GM12878 (cell line): ENCODE results near the gene LHFPL2. TPM values are rescaled to one million over a fixed set of nuclear protein-coding genes. Genes with fewer than 3 reads are reported as not detected.

ENCODE experiments used
- ATAC-seq: fragments of 200-7000 bp; cut with Tn5 transposase; 3 replicates; pipeline ENCODE4 v1.9.1; 2020; ENCODE audit warnings: mild to moderate bottlenecking, moderate library complexity
- BruUV-seq: library from RNA; stranded (reverse); fragments of 400-500 nt; replicated peaks from 2 replicates; lab custom pipeline; 2021; lab: Mats Ljungman, UMichigan
- CTCF ChIA-PET: fragments of 300-600 bp; sonication (Branson Sonifier 250); formaldehyde crosslinking; extraction: SDS; loops from one replicate; lab custom pipeline; 2021; ENCODE audit warnings: inconsistent platforms; lab: Yijun Ruan, JAX
- POLR2A ChIA-PET: fragments of 350-600 bp; formaldehyde crosslinking; extraction: SDS; loops from one replicate; lab custom pipeline; 2021; ENCODE audit warnings: inconsistent platforms; lab: Charles Lee
- RAD21 ChIA-PET: fragments of 300-600 bp; sonication (Branson Sonifier 250); formaldehyde crosslinking; loops from one replicate; lab custom pipeline; 2023; ENCODE audit warnings: antibody characterized with exemption; ENCODE audit not compliant: unreplicated experiment; lab: Charles Lee
- SMC1A ChIA-PET: fragments of 300-600 bp; sonication (Branson Sonifier 250); formaldehyde crosslinking; loops from one replicate; lab custom pipeline; 2023; ENCODE audit not compliant: unreplicated experiment, uncharacterized antibody; lab: Charles Lee
- DNase-seq: peaks from one replicate; pipeline ENCODE4 v3.0.0-alpha.2; 2011; ENCODE audit warnings: low read depth, low spot score
- FAIRE-seq: peaks from 3 replicates; lab custom pipeline; 2011; peaks lifted over from hg19 to GRCh38; lab: Jason Lieb, UNC
- H2AFZ ChIP-seq: 2 replicates; pipeline ENCODE4 v1.6.0; 2011; ENCODE audit warnings: low read depth, low read length, control low read depth; ENCODE audit not compliant: control insufficient read depth
- H3K27ac ChIP-seq: 2 replicates; pipeline ENCODE4 v1.5.1; 2011; ENCODE audit warnings: control low read depth; ENCODE audit not compliant: control insufficient read depth, insufficient read depth
- H3K27me3 ChIP-seq, 2 experiments: replicated peaks in 1 of 2; 2 replicates each; pipeline versions ENCODE4 v1.6.0 to v1.6.1; 2011; ENCODE audit warnings: low read length in 1 of 2; ENCODE audit not compliant: control insufficient read depth in 2 of 2, insufficient read depth in 2 of 2
- H3K36me3 ChIP-seq, 2 experiments: 2 replicates each; pipeline ENCODE4 v1.5.1; 2011; ENCODE audit warnings: low read length in 1 of 2; ENCODE audit not compliant: control insufficient read depth in 2 of 2, insufficient read depth in 2 of 2
- H3K4me1 ChIP-seq: 2 replicates; pipeline ENCODE4 v1.6.1; 2011; ENCODE audit warnings: mild to moderate bottlenecking, low read length, moderate library complexity, mixed read lengths; ENCODE audit not compliant: control insufficient read depth, insufficient read depth
- H3K4me2 ChIP-seq: 2 replicates; pipeline ENCODE4 v1.6.0; 2011; ENCODE audit warnings: control low read depth; ENCODE audit not compliant: control insufficient read depth, insufficient read depth
- H3K4me3 ChIP-seq: fragments of 200-600 bp; sonication (generic); 2 replicates; pipeline ENCODE4 v1.5.1; 2016
- H3K79me2 ChIP-seq: 2 replicates; pipeline ENCODE4 v1.6.0; 2011; ENCODE audit warnings: low read length; ENCODE audit not compliant: control insufficient read depth, insufficient read depth
- H3K9ac ChIP-seq: 2 replicates; pipeline ENCODE4 v1.8.0; 2011; ENCODE audit warnings: low read length, control low read depth, mixed read lengths; ENCODE audit not compliant: control insufficient read depth, insufficient read depth
- H3K9me3 ChIP-seq: replicated peaks from 3 replicates; pipeline ENCODE4 v1.5.1; 2011; ENCODE audit warnings: mild to moderate bottlenecking, low read length; ENCODE audit not compliant: control insufficient read depth, insufficient read depth
- H4K20me1 ChIP-seq: 2 replicates; pipeline ENCODE4 v1.6.0; 2011; ENCODE audit not compliant: control insufficient read depth, insufficient read depth
- CHD4 ChIP-seq: fragments of 200-600 bp; sonication (generic); IDR thresholded peaks from 2 replicates; pipeline ENCODE4 v1.6.1; 2016; ENCODE audit warnings: mild to moderate bottlenecking
- EP300 ChIP-seq, 2 experiments: fragments of 150-350 bp in 1 of 2; IDR thresholded peaks; 2 replicates each; pipeline ENCODE4 v1.6.1; 2011 to 2012; ENCODE audit warnings: low read depth in 2 of 2, low read length in 2 of 2, borderline replicate concordance in 1 of 2, improper control_type of control experiment in 1 of 2, inconsistent platforms in 1 of 2; ENCODE audit not compliant: control insufficient read depth in 1 of 2
- EZH2 ChIP-seq: IDR thresholded peaks from 2 replicates; pipeline ENCODE4 v1.6.1; 2012; ENCODE audit warnings: low read depth, mild to moderate bottlenecking, control low read depth, inconsistent platforms, low read length, borderline replicate concordance; ENCODE audit not compliant: control insufficient read depth
- HDGF ChIP-seq: fragments of 450-650 bp; IDR thresholded peaks from 2 replicates; pipeline ENCODE4 v1.6.1; 2016; ENCODE audit warnings: antibody characterized with exemption
- NRF1 ChIP-seq: conservative IDR thresholded peaks from 2 replicates; pipeline ENCODE4 v1.6.1; 2011; ENCODE audit warnings: mild to moderate bottlenecking, low read depth, low read length, improper control_type of control experiment
- PAX8 ChIP-seq: fragments of 450-650 bp; IDR thresholded peaks from 2 replicates; pipeline ENCODE4 v1.6.1; 2017; ENCODE audit warnings: mild to moderate bottlenecking, moderate library complexity
- RAD51 ChIP-seq: fragments of 450-650 bp; IDR thresholded peaks from 2 replicates; pipeline ENCODE4 v1.6.1; 2016; ENCODE audit warnings: moderate library complexity, mild to moderate bottlenecking, inconsistent platforms
- SREBF2 ChIP-seq: IDR thresholded peaks from 2 replicates; pipeline ENCODE4 v1.6.1; 2012; ENCODE audit warnings: mild to moderate bottlenecking, low read length
- TCF7 ChIP-seq: IDR thresholded peaks from 2 replicates; pipeline ENCODE4 v1.6.1; 2014; ENCODE audit warnings: antibody characterized with exemption, borderline replicate concordance
- ZBED1 ChIP-seq: IDR thresholded peaks from 2 replicates; pipeline ENCODE4 v1.6.1; 2016; ENCODE audit warnings: borderline replicate concordance
- ZZZ3 ChIP-seq: IDR thresholded peaks from 2 replicates; pipeline ENCODE4 v1.6.1; 2011; ENCODE audit warnings: low read depth; ENCODE audit not compliant: control insufficient read depth, insufficient read length
- WGBS: methylation state at CpG from one replicate; pipeline ENCODE4 v1.1.6; 2016; ENCODE audit warnings: low lambda C conversion rate; ENCODE audit not compliant: insufficient replicate concordance, insufficient coverage; ENCODE audit errors: missing lambda C conversion rate; 5-methylcytosine and 5-hydroxymethylcytosine counted together
- in situ Hi-C: fragments of 300-500 bp; cut with MboI; formaldehyde crosslinking; loops from 9 replicates; pipeline ENCODE4 v1.14.3; 2018; ENCODE audit warnings: mixed read lengths
- intact Hi-C: fragments of 100-400 bp; cut with micrococcal nuclease; formaldehyde crosslinking; loops from one replicate; pipeline ENCODE4 v1.14.2; 2022; ENCODE audit not compliant: unreplicated experiment
- polyA plus RNA-seq, 11 experiments: library from polyadenylated mRNA; depleted of rRNA in 4 of 11; unstranded in 6 of 11; stranded (reverse) in 5 of 11; fragments of >200 nt; fragmentation: Nextera tagmentation in 4 of 11; fragmentation: Illumina TruSeq in 1 of 11; extraction: Ambion mirVana in 4 of 11; extraction: Trizol in 1 of 11; gene quantifications; 1 replicate in 1 of 11; 2 replicates in 10 of 11; pipeline versions ENCODE4 v1.2.1 to v1.2.3, GENCODE V29; 2011 to 2016; ENCODE audit warnings: inconsistent platforms in 2 of 11, missing spikeins in 2 of 11, low read depth in 1 of 11
- total RNA-seq, 4 experiments: library from RNA; depleted of rRNA in 3 of 4; stranded (reverse); fragments of >200 nt in 3 of 4; fragmentation: Illumina TruSeq in 1 of 4; extraction: Trizol in 1 of 4; gene quantifications; 2 replicates each; pipeline versions ENCODE4 v1.2.1 to v1.2.3, GENCODE V29; 2013 to 2021
- TF ChIP-seq, protein P1 (sequence below): fragments of 450-650 bp; IDR thresholded peaks from 2 replicates; pipeline ENCODE4 v1.6.1; 2016; ENCODE audit warnings: mild to moderate bottlenecking
- TF ChIP-seq, protein P2 (sequence below): IDR thresholded peaks from 2 replicates; pipeline ENCODE4 v1.6.1; 2011; ENCODE audit warnings: mild to moderate bottlenecking, low read depth, low read length, moderate library complexity; ENCODE audit not compliant: insufficient replicate concordance
- TF ChIP-seq, protein P3 (sequence below): fragments of 450-650 bp; IDR thresholded peaks from 2 replicates; pipeline ENCODE4 v1.6.1; 2017; ENCODE audit warnings: mild to moderate bottlenecking, moderate library complexity

LHFPL2 gene
- total and polyA plus RNA-seq, 10 of the 15 experiments (the other 5 are each of a cell fraction or from before 2014, with no cell fraction given) = 4.1 to 21.8 (median 12.5) TPM

DNA sequence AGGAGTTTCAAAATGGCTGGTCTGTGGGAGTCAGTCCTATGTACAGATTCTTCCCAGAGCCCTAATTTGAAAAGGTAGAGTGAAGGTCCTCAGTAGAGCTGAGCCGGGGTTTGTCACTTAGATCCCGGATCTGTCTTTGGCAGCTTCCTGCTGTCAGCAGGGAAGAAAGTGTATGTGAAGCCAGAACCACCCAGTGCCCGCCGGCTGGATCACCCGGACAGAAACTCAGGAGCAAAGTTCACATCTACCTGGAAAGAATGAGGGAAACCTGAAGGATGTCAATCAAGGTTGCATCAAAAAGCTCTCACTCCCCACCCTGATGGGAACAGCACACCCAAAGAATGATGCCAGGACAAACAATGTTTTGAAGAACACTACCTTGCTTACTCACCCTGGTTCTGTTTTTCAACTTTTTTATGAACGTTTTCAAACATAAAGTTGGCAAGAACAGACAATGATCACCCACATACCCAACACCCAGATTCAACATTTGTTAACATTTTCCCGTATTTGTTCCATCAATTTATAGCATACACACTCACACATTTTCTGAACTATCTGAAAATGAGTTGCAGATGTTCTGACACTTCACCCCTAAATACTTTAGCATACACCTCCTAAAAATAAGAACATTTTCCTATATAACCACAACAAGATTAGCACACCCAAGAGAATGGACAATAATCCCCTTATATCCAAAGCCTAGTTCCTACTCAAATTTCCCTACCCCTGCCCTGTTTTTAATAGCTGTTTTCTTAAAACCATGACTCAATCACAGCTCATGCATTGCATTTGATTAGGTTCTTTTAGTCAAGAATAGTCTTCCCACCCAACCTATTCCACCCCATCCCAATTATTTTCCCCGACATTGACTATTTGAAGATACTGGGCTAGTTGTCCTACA, 133.9 kb downstream of the LHFPL2 start:
- CTCF ChIA-PET = interaction anchor here (1.7 kb wide), 1 partner anchor 19 kb away, joined by 7 read pairs; no protein-coding TSS in a partner anchor
- Histone ChIP-seq H4K20me1 (0 out of 2 replicates have a peak, but pooled peaks cover 2% of the 10 kb centered on the region), H3K79me2 (no peaks in the 10 kb centered on the region; the same call in 1 of the 2 replicates), H3K4me1 (peaks cover 10% of the 10 kb centered on the region), H3K27me3 (no peaks in the 10 kb centered on the region), H3K4me2 (no peak overlapping the region), H3K9ac (no peak overlapping the region), H3K4me3 (no peak overlapping the region), H3K27ac (no peak overlapping the region), H3K36me3 (peaks cover 0 to 2% of the 10 kb centered on the region in 2 experiments; a peak in 2 of 4 replicates), H3K9me3 (no peaks in the 10 kb centered on the region), H2AFZ (no peak overlapping the region)
- no TSS peak for BruUV-seq
- RAD21 ChIA-PET = no interaction called here
- SMC1A ChIA-PET = no interaction called here
- intact Hi-C loops = no loop called here
- no peak for DNase-seq
- in situ Hi-C loops = no loop called here
- POLR2A ChIA-PET = no interaction called here
- no peak for ATAC-seq
- no peak for FAIRE-seq
- WGBS = 81% methylated on average over 8 of the region's 8 CpGs
- TF ChIP-seq ZBED1 (no peak), CHD4 (no peak), SREBF2 (no peak), TCF7 (no peak), RAD51 (no peak), ZZZ3 (no peak), NRF1 (no peak), PAX8 (no peak), EZH2 (no peak), EP300 (IDR thresholded peaks at IDR 0.05; ENCODE audit: borderline replicate concordance in 1 of 2, control insufficient read depth in 1 of 2, low read depth in 2 of 2, low read length in 2 of 2) (no peak), HDGF (no peak)
- TF ChIP-seq, protein P1, sequence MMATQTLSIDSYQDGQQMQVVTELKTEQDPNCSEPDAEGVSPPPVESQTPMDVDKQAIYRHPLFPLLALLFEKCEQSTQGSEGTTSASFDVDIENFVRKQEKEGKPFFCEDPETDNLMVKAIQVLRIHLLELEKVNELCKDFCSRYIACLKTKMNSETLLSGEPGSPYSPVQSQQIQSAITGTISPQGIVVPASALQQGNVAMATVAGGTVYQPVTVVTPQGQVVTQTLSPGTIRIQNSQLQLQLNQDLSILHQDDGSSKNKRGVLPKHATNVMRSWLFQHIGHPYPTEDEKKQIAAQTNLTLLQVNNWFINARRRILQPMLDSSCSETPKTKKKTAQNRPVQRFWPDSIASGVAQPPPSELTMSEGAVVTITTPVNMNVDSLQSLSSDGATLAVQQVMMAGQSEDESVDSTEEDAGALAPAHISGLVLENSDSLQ = no peak
- TF ChIP-seq, protein P2, sequence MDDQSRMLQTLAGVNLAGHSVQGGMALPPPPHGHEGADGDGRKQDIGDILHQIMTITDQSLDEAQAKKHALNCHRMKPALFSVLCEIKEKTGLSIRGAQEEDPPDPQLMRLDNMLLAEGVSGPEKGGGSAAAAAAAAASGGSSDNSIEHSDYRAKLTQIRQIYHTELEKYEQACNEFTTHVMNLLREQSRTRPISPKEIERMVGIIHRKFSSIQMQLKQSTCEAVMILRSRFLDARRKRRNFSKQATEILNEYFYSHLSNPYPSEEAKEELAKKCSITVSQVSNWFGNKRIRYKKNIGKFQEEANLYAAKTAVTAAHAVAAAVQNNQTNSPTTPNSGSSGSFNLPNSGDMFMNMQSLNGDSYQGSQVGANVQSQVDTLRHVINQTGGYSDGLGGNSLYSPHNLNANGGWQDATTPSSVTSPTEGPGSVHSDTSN = no peak
- TF ChIP-seq, protein P3, sequence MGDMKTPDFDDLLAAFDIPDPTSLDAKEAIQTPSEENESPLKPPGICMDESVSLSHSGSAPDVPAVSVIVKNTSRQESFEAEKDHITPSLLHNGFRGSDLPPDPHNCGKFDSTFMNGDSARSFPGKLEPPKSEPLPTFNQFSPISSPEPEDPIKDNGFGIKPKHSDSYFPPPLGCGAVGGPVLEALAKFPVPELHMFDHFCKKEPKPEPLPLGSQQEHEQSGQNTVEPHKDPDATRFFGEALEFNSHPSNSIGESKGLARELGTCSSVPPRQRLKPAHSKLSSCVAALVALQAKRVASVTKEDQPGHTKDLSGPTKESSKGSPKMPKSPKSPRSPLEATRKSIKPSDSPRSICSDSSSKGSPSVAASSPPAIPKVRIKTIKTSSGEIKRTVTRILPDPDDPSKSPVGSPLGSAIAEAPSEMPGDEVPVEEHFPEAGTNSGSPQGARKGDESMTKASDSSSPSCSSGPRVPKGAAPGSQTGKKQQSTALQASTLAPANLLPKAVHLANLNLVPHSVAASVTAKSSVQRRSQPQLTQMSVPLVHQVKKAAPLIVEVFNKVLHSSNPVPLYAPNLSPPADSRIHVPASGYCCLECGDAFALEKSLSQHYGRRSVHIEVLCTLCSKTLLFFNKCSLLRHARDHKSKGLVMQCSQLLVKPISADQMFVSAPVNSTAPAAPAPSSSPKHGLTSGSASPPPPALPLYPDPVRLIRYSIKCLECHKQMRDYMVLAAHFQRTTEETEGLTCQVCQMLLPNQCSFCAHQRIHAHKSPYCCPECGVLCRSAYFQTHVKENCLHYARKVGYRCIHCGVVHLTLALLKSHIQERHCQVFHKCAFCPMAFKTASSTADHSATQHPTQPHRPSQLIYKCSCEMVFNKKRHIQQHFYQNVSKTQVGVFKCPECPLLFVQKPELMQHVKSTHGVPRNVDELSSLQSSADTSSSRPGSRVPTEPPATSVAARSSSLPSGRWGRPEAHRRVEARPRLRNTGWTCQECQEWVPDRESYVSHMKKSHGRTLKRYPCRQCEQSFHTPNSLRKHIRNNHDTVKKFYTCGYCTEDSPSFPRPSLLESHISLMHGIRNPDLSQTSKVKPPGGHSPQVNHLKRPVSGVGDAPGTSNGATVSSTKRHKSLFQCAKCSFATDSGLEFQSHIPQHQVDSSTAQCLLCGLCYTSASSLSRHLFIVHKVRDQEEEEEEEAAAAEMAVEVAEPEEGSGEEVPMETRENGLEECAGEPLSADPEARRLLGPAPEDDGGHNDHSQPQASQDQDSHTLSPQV = no peak
